ENCODE results near the gene RIOX2.

DNA sequence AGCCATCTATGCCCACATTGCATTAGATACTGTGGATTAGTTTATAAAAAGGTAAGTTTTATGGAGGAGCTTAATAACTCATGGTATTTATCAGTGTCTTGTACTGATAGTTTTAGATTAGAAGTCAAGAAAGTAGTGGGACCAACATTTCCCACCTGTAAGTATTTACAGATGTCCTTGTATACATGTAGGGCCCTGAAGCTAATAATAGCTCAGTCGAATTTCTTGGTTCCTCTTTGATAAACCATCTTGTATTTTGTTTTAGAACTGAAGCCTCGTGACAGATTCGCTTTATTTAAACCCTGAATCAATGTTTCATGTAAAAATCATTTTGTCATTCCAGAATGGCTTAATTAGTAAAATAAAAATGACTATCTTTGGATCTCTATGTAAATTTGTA lies 77.0 kb downstream of the RIOX2 start:
- TF ChIP-seq, protein P1, sequence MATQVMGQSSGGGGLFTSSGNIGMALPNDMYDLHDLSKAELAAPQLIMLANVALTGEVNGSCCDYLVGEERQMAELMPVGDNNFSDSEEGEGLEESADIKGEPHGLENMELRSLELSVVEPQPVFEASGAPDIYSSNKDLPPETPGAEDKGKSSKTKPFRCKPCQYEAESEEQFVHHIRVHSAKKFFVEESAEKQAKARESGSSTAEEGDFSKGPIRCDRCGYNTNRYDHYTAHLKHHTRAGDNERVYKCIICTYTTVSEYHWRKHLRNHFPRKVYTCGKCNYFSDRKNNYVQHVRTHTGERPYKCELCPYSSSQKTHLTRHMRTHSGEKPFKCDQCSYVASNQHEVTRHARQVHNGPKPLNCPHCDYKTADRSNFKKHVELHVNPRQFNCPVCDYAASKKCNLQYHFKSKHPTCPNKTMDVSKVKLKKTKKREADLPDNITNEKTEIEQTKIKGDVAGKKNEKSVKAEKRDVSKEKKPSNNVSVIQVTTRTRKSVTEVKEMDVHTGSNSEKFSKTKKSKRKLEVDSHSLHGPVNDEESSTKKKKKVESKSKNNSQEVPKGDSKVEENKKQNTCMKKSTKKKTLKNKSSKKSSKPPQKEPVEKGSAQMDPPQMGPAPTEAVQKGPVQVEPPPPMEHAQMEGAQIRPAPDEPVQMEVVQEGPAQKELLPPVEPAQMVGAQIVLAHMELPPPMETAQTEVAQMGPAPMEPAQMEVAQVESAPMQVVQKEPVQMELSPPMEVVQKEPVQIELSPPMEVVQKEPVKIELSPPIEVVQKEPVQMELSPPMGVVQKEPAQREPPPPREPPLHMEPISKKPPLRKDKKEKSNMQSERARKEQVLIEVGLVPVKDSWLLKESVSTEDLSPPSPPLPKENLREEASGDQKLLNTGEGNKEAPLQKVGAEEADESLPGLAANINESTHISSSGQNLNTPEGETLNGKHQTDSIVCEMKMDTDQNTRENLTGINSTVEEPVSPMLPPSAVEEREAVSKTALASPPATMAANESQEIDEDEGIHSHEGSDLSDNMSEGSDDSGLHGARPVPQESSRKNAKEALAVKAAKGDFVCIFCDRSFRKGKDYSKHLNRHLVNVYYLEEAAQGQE (IDR thresholded peaks at IDR 0.05; ENCODE audit: insufficient read depth in 1 of 2, low read depth in 2 of 2, low read length in 2 of 2) = no peak
- TF ChIP-seq POLR2AphosphoS5 (IDR thresholded peaks at IDR 0.05; ENCODE audit: low read depth, low read length) = no peak
- TF ChIP-seq SIN3A (IDR thresholded peaks at IDR 0.05; ENCODE audit: borderline replicate concordance, insufficient read depth, low read length) = no peak

All from PFSK-1 (cell line).